ENCODE results near the gene ACACA.

Gene ACACA

GRCh38 chr17:37109731-37110710 lies 296.6 kb downstream of the ACACA start:
- TF ChIP-seq EZH2 (optimal IDR thresholded peaks at IDR 0.05; ENCODE audit: low read depth, low read length) (no peak), CTCF (IDR thresholded peaks at IDR 0.05; ENCODE audit: low read length) (no peak)
- no peak overlapping the region for H3K4me3 ChIP-seq (ENCODE audit: low read length)
- H3K9ac ChIP-seq (ENCODE audit: low read length): no peak overlapping the region
- no peaks in the 10 kb centered on the region for H3K4me1 ChIP-seq (ENCODE audit: low read length)
- DNase-seq: no peak
- H3K27ac ChIP-seq (ENCODE audit: low read length): no peak overlapping the region
- no peaks in the 10 kb centered on the region for H4K20me1 ChIP-seq (ENCODE audit: insufficient read depth, low read length)
- no peak overlapping the region for H3K4me2 ChIP-seq (ENCODE audit: low read depth, low read length)
- H3K9me3 ChIP-seq (replicated peaks; ENCODE audit: insufficient read depth, low read length): no peaks in the 10 kb centered on the region
- no peaks in the 10 kb centered on the region for H3K79me2 ChIP-seq (ENCODE audit: low read length)
- no peaks in the 10 kb centered on the region for H3F3A ChIP-seq (ENCODE audit: insufficient read depth, low read length)
- H3K36me3 ChIP-seq (replicated peaks; ENCODE audit: insufficient read depth, low read length): no peaks in the 10 kb centered on the region
- no peaks in the 10 kb centered on the region for H3K9me2 ChIP-seq (replicated peaks; ENCODE audit: insufficient read depth, low read length)
- H3K27me3 ChIP-seq (replicated peaks; ENCODE audit: insufficient read depth, low read length): no peaks in the 10 kb centered on the region
- H2AFZ ChIP-seq (ENCODE audit: low read length): no peak overlapping the region

- no peak for DNase-seq
- Histone ChIP-seq H3F3A (ENCODE audit: insufficient read depth, low read length) (no peaks in the 10 kb centered on the region), H3K4me2 (ENCODE audit: low read depth, low read length) (no peak overlapping the region), H3K36me3 (replicated peaks; ENCODE audit: insufficient read depth, low read length) (no peaks in the 10 kb centered on the region), H3K4me3 (ENCODE audit: low read length) (no peak overlapping the region), H4K20me1 (ENCODE audit: insufficient read depth, low read length) (no peaks in the 10 kb centered on the region), H3K9ac (ENCODE audit: low read length) (no peak overlapping the region), H3K4me1 (ENCODE audit: low read length) (no peaks in the 10 kb centered on the region), H3K9me2 (replicated peaks; ENCODE audit: insufficient read depth, low read length) (no peaks in the 10 kb centered on the region), H3K27ac (ENCODE audit: low read length) (no peak overlapping the region), H3K9me3 (replicated peaks; ENCODE audit: insufficient read depth, low read length) (no peaks in the 10 kb centered on the region), H2AFZ (ENCODE audit: low read length) (no peak overlapping the region), H3K79me2 (ENCODE audit: low read length) (no peaks in the 10 kb centered on the region), H3K27me3 (replicated peaks; ENCODE audit: insufficient read depth, low read length) (no peaks in the 10 kb centered on the region)
- TF ChIP-seq EZH2phosphoT487 (IDR thresholded peaks at IDR 0.05; ENCODE audit: low read length) (no peak), CTCF (IDR thresholded peaks at IDR 0.05; ENCODE audit: low read length) (no peak), EZH2 (optimal IDR thresholded peaks at IDR 0.05; ENCODE audit: low read depth, low read length) (no peak)
Observed at GRCh38 chr17:37109106-37109505, 297.5 kb downstream of the ACACA start.

GRCh38 chr17:37107406-37108083 lies 299.1 kb downstream of the ACACA start:
- Histone ChIP-seq H3K4me2 (ENCODE audit: low read depth, low read length) (no peak overlapping the region), H3K9me3 (replicated peaks; ENCODE audit: insufficient read depth, low read length) (no peaks in the 10 kb centered on the region), H4K20me1 (ENCODE audit: insufficient read depth, low read length) (no peaks in the 10 kb centered on the region), H3F3A (ENCODE audit: insufficient read depth, low read length) (no peaks in the 10 kb centered on the region), H3K4me3 (ENCODE audit: low read length) (no peak overlapping the region), H3K27ac (ENCODE audit: low read length) (no peak overlapping the region), H2AFZ (ENCODE audit: low read length) (no peak overlapping the region), H3K79me2 (ENCODE audit: low read length) (no peaks in the 10 kb centered on the region), H3K4me1 (ENCODE audit: low read length) (no peaks in the 10 kb centered on the region), H3K9me2 (replicated peaks; ENCODE audit: insufficient read depth, low read length) (no peaks in the 10 kb centered on the region), H3K9ac (ENCODE audit: low read length) (no peak overlapping the region), H3K27me3 (replicated peaks; ENCODE audit: insufficient read depth, low read length) (no peaks in the 10 kb centered on the region), H3K36me3 (replicated peaks; ENCODE audit: insufficient read depth, low read length) (no peaks in the 10 kb centered on the region)
- TF ChIP-seq EZH2 (optimal IDR thresholded peaks at IDR 0.05; ENCODE audit: low read depth, low read length): no peak
- no peak for TF ChIP-seq EZH2phosphoT487 (IDR thresholded peaks at IDR 0.05; ENCODE audit: low read length)
- no peak for TF ChIP-seq CTCF (IDR thresholded peaks at IDR 0.05; ENCODE audit: low read length)
- DNase-seq: no peak

Data from MM.1S (cell line).